Mononuclear cell (primary cell): ENCODE data around the gene CDKL4. TPM values are rescaled to one million over a fixed set of nuclear protein-coding genes. Genes with fewer than 3 reads are reported as not detected.

Experiments used
- H3K27me3 ChIP-seq: 2 replicates; pipeline ENCODE4 v1.6.0; 2011; ENCODE audit warnings: low read length, control low read depth; ENCODE audit not compliant: insufficient read depth
- H3K4me1 ChIP-seq: 2 replicates; pipeline ENCODE4 v1.5.1; 2011; ENCODE audit warnings: mild to moderate bottlenecking, low read length, control low read depth; ENCODE audit not compliant: insufficient read depth
- H3K4me3 ChIP-seq: 2 replicates; pipeline ENCODE4 v1.5.1; 2011; ENCODE audit warnings: mild to moderate bottlenecking, low read length, moderate library complexity
- H3K9me3 ChIP-seq: 2 replicates; pipeline ENCODE4 v1.5.1; 2011; ENCODE audit warnings: low read depth, mild to moderate bottlenecking, control low read depth, low read length
- total RNA-seq: library from RNA; depleted of rRNA; stranded (reverse); fragments of >200 nt; gene quantifications from one replicate; pipeline ENCODE4 v1.2.3, GENCODE V29; 2012

Gene CDKL4
- not detected for total RNA-seq

DNA sequence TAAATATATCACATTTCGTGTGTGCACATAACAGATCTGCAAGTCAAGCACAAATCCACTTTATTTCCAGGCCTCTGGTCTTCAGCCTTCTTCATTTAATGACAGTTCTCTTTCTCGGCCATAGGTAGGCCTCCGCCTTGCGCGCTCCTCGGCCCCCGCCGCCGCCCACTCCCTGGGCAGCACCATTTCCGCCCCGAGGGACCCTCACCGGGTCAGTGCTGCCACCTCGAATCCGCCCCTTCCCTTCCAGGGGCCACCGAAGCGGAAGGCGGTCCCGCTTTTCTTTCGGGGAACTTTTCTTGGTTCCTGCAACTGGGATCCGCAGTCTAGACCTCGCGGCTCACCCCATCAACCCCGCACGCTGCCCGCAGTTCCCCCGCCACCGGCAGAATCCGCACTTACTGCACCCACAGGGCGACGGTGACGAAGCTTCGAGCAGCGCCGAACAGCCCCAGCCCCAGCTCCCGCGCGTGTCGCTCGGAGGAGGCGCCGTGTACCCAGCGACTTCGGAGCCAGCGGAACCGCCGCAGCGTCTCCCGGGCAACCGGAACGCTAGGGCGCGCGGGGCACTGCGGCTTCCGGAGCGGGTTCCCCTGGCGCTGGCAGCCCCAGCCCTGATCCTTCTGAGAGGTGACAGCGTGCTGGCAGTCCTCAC lies at the start of gene CDKL4:
Gene CDKL4 (minus strand): TSS at position 502 of the 655 bp plus-strand sequence.
- Histone ChIP-seq H3K4me1 (peaks cover 4% of the 10 kb centered on the region), H3K27me3 (no peaks in the 10 kb centered on the region), H3K4me3 (no peak within 1 kb of the TSS), H3K9me3 (no peaks in the 10 kb centered on the region)

GRCh38 chr2:39290433-39290832 lies 46.7 kb upstream of the CDKL4 start:
- Histone ChIP-seq H3K9me3 (no peaks in the 10 kb centered on the region), H3K4me1 (no peaks in the 10 kb centered on the region), H3K27me3 (no peaks in the 10 kb centered on the region), H3K4me3 (no peak overlapping the region)

GRCh38 chr2:39289609-39290008 lies 45.8 kb upstream of the CDKL4 start:
- no peak overlapping the region for H3K4me3 ChIP-seq
- no peaks in the 10 kb centered on the region for H3K9me3 ChIP-seq
- no peaks in the 10 kb centered on the region for H3K27me3 ChIP-seq
- H3K4me1 ChIP-seq: no peaks in the 10 kb centered on the region

- Histone ChIP-seq H3K9me3 (no peaks in the 10 kb centered on the region), H3K4me3 (no peak overlapping the region), H3K4me1 (no peaks in the 10 kb centered on the region), H3K27me3 (no peaks in the 10 kb centered on the region)
Observed at GRCh38 chr2:39283561-39283960, 39.8 kb upstream of the CDKL4 start.

DNA sequence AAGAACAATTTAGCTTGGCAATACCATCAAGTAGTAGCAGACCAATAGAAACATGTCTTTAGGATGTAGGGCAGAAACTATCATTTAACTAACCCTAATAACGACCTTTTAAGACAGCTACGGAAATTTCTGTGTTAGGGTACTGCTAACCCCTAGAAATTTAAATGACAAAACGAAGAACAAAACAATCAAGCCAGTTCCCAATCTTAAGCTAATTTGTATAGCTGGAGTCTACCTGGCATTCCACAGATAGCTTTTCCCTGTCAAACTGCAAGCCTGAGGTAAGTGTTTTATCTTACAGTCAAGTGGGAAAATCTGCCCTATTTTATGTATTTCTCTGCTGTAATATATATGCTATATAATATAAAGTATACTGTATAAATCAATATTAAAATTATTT lies 37.6 kb upstream of the CDKL4 start:
- H3K4me1 ChIP-seq: no peaks in the 10 kb centered on the region
- H3K4me3 ChIP-seq: no peak overlapping the region
- no peaks in the 10 kb centered on the region for H3K9me3 ChIP-seq
- no peaks in the 10 kb centered on the region for H3K27me3 ChIP-seq

GRCh38 chr2:39275016-39275415 lies 31.2 kb upstream of the CDKL4 start:
- Histone ChIP-seq H3K4me1 (no peaks in the 10 kb centered on the region), H3K9me3 (no peaks in the 10 kb centered on the region), H3K27me3 (no peaks in the 10 kb centered on the region), H3K4me3 (no peak overlapping the region)

DNA sequence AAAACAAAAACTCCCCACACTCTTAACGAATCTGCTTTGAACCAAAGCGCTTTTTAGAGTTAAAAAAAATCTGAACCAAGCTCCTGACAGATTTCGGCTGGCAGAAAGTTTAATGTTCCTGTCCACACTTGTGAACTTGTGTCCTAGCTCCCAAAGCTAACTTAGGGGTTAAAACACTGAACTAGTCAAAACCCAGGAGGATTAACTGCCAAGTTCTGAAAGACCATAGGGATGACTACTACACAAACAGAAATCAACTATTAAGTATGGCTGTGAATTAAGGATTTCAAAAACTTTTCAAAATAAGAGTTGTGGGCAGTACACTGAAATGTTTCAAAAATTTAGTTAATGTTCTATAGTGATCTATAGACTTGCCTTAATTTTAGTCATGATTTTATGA lies 26.2 kb upstream of the CDKL4 start:
- no peaks in the 10 kb centered on the region for H3K27me3 ChIP-seq
- no peaks in the 10 kb centered on the region for H3K9me3 ChIP-seq
- H3K4me1 ChIP-seq: no peaks in the 10 kb centered on the region
- no peak overlapping the region for H3K4me3 ChIP-seq

- Histone ChIP-seq H3K4me3 (no peak overlapping the region), H3K27me3 (no peaks in the 10 kb centered on the region), H3K9me3 (no peaks in the 10 kb centered on the region), H3K4me1 (no peaks in the 10 kb centered on the region)
Observed at GRCh38 chr2:39266916-39267434, 23.2 kb upstream of the CDKL4 start.

GRCh38 chr2:39266139-39266805 lies 22.5 kb upstream of the CDKL4 start:
- H3K4me1 ChIP-seq: no peaks in the 10 kb centered on the region
- no peak overlapping the region for H3K4me3 ChIP-seq
- no peaks in the 10 kb centered on the region for H3K27me3 ChIP-seq
- H3K9me3 ChIP-seq: no peaks in the 10 kb centered on the region

DNA sequence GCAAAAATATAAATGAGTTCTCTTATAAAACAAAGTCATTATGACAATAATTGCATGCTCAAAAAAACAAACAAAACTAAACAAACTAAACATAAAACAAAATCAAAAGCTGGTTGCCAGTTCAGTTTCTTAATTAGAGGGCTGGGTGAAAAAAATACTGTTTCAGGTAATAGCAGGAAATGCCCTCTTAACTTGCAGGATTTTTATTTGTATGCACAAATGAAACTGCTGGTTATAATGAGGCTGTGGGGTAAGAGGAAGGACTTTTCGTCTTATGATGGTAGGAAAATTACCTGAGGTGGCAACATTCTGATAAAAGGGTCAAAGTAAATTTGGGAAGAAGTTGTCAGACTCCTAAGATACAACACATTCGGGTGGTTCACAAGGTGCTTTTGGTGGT lies 21.5 kb upstream of the CDKL4 start:
- H3K27me3 ChIP-seq: no peaks in the 10 kb centered on the region
- H3K4me1 ChIP-seq: no peaks in the 10 kb centered on the region
- no peak overlapping the region for H3K4me3 ChIP-seq
- H3K9me3 ChIP-seq: no peaks in the 10 kb centered on the region

DNA sequence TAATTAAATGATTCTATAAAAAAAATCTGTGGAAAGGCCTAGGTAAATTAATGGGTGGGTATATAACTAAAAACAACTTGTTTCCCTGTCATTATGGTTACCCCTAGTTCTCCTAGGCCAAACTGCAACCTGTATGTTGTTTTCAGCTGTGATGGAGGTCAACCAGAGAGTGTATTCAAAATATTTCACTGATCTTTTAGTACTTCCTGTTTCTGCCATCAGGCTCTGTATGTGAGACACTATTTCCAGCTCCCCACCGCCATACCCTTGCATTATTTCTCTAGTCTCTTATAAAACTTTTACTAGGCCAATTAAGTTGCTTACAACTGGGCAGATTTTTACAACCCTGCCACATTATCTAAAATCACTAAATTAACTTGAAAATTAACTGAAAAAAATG lies 21.0 kb upstream of the CDKL4 start:
- Histone ChIP-seq H3K27me3 (no peaks in the 10 kb centered on the region), H3K4me3 (no peak overlapping the region)

DNA sequence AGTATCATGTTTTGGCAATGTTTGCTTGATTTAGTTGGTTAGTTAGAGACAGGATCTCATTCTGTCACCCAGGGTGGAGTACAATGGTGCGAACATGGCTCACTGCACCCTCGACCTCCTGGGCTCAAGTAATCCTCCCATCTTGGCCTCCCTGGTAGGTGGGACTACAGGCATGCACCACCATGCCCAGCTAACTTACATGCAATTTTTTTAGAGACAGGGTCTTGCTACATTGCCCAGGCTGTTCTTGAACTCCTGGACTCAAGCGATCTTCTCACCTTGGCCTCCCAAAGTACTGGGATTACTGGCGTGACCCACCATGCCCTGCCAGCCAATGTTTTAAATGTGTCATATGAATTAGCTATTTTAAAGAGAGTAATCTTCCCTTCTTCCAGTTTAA lies 16.3 kb upstream of the CDKL4 start:
- no peaks in the 10 kb centered on the region for H3K9me3 ChIP-seq
- no peak overlapping the region for H3K4me3 ChIP-seq
- no peaks in the 10 kb centered on the region for H3K27me3 ChIP-seq
- no peaks in the 10 kb centered on the region for H3K4me1 ChIP-seq

More for the DNA sequence above, 21.0 kb upstream of the CDKL4 start:
- no peaks in the 10 kb centered on the region for H3K9me3 ChIP-seq
- H3K4me1 ChIP-seq: no peaks in the 10 kb centered on the region

GRCh38 chr2:39256040-39256439 lies 12.3 kb upstream of the CDKL4 start:
- Histone ChIP-seq H3K4me1 (no peaks in the 10 kb centered on the region), H3K27me3 (no peaks in the 10 kb centered on the region), H3K4me3 (no peak overlapping the region), H3K9me3 (no peaks in the 10 kb centered on the region)

DNA sequence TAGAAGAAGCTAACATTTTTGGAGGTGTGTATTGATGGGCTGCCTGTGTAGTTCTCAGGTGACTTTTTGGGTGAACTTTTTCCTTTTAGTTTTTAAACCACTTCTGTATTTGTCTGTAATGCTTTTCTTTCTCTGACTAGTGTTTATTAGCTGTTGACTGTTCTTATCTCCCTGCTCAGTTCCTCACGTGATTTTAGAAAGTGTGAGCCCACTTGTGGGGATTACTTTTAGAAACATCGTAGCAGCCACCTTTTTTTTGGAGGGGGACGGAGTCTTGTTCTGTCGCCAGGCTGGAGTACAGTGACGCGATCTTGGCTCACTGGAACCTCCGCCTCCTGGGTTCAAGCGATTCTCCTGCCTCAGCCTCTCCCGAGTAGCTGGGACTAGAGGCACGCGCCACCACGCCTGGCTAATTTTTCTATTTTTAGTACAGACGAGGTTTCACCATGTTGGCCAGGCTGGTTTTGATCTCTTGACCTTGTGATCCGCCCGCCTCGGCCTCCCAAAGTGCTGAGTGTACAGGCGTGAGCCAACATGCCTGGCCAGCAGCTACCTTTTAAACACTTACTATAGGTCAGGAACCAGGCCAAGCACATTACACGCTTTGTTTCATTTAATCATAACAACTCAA lies 9.2 kb upstream of the CDKL4 start:
- Histone ChIP-seq H3K4me1 (no peaks in the 10 kb centered on the region), H3K27me3 (no peaks in the 10 kb centered on the region), H3K9me3 (no peaks in the 10 kb centered on the region), H3K4me3 (no peak overlapping the region)

DNA sequence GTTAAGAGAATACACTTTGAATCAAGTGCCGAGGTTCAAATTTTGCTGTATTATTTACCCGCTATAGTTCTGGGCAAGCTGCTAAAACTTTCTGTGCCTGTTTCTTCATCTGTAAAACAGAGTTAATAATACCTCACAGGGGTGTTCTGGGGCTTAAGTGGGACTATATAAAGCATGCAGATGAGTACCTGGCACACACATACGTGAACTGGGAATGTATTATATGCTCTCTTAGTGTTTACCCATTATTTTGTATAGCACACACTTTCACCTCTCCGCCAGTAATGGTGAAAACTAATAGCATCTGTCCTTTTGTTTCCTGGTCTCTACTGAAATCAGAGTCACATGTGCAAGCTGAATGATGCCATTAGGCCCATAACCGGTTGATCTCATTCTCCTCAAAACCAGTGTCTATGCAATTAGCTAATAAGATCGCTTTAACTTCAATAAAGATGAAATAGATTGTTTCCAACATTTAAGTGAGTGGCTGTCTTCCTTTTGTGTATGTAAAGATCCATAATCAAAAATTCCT lies 3.8 kb upstream of the CDKL4 start:
- Histone ChIP-seq H3K9me3 (no peaks in the 10 kb centered on the region), H3K4me3 (no peak overlapping the region), H3K4me1 (peaks cover 4% of the 10 kb centered on the region), H3K27me3 (no peaks in the 10 kb centered on the region)
